ENCODE results near the gene QDPR.

DNA sequence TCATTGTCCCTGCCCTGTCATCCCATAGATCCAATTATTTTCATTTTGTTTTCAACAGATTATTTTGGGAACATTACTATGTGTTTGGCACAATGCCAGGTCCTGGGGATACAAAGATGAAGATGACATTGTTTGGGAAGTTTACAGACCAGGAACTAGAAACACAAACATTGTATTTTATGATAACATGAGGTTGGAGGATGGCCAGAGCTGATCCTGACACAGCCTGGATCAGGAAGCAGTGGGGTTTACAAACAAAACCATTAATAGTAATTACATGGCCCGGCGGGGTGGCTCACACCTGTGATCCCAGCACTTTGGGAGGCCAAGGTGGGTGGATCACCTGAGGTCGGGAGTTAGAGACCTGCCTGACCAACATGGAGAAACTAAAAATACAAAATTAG lies 32.9 kb upstream of the QDPR start:
- TF ChIP-seq TCF7L2 (IDR thresholded peaks at IDR 0.05; ENCODE audit: low read depth, low read length): no peak
- TF ChIP-seq, protein P1, sequence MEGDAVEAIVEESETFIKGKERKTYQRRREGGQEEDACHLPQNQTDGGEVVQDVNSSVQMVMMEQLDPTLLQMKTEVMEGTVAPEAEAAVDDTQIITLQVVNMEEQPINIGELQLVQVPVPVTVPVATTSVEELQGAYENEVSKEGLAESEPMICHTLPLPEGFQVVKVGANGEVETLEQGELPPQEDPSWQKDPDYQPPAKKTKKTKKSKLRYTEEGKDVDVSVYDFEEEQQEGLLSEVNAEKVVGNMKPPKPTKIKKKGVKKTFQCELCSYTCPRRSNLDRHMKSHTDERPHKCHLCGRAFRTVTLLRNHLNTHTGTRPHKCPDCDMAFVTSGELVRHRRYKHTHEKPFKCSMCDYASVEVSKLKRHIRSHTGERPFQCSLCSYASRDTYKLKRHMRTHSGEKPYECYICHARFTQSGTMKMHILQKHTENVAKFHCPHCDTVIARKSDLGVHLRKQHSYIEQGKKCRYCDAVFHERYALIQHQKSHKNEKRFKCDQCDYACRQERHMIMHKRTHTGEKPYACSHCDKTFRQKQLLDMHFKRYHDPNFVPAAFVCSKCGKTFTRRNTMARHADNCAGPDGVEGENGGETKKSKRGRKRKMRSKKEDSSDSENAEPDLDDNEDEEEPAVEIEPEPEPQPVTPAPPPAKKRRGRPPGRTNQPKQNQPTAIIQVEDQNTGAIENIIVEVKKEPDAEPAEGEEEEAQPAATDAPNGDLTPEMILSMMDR (IDR thresholded peaks at IDR 0.05): no peak
- no peak for TF ChIP-seq REST (IDR thresholded peaks at IDR 0.05; ENCODE audit: insufficient read depth in 1 of 2, low read depth in 2 of 2, low read length in 1 of 2)
- TF ChIP-seq POLR2AphosphoS5 (IDR thresholded peaks at IDR 0.05; ENCODE audit: low read depth, low read length): no peak

All from Panc1 (cell line).